Epidermal melanocyte (primary cell): ENCODE measurements around the gene GABRG3.
"Not testable (repeated sequence)": the region's sequence is repeated elsewhere in the genome, so short reads cannot be mapped to it uniquely, and the experiment has no call there.

Experiments
- DNase-seq: peaks from one replicate; pipeline ENCODE4 v3.0.0; 2011; ENCODE audit warnings: low spot score; ENCODE audit not compliant: insufficient read length

GABRG3 gene

DNA sequence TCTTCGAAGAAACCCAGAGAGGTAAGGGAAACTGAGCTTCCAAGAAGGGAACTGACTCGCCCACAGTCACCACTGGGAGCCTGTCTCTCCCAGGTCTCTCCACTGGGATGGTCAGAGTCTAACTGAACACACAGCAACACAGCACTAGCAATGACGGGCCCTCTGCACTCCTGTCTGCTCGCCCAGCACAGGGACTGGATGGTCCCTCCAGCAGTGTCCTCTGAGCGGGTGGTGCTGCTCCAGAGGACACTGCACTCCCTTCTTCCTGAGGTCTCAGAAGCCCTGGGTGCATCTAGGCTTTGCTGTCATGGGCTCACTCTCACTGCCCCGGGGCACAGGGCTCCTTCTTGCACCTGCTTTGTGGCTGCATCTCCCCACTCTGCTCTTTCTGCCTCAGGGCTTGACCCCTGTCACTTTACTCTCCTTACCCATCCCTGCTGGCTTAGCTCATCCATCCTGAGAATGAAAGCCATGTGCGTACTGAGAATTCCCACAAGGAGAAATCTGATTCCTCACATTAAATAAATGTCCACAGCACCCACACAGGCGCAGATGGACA lies 356.6 kb downstream of the GABRG3 start:
- DNase-seq: no peak

DNA sequence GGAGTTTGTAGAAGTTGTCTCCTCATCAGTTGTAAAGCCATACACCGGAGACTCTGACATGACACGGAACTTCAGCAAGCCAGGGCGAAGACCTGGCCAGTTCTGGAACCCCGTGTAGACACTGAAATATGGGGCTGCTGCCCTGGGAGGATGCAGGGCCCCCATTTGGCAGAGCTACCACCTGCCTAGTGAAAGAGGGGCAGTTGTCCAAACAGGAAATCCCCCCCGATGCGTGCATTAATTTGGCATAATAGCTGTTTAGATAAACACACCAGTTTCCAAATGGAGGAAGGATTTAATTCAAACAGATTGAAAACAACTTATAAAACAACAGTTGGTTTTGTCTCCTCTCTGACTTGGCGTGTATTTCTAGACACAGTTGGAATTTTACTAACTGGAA lies 357.2 kb downstream of the GABRG3 start:
- no peak for DNase-seq

DNA sequence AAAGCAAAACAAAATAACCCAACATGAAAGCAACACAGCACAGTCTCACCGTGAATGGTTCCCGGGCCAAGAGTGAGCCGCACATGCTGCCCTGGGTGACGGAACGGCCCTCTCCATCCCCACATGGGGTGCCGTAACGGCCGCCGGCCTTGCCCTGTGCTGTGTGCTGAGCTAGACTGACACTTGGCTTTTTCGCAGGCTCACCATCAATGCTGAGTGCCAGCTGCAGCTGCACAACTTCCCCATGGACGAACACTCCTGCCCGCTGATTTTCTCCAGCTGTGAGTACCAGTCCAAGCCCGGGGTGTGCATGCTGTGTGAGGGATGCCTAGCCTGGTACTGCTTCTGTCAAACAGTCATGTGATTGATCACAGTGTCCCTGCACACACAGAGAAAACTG lies 357.6 kb downstream of the GABRG3 start:
- DNase-seq: no peak

DNA sequence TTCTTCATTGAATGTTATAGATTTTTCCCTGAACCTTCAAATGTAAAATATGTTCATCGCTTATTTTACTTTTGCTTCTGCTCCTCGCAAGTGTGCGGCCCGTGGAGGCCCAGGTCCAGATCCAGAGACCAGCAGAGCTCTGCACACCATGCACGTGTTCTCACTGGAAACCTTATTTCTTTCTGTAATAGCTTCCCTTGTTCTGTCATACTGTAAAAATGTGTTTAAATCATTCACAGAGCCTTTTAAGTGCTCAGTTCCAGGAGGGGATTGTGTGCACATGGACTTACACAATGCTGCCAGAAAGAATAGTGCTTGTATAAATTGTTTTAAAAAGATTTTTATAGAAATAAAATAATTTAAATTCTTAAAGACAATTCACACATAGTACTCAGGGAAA lies 359.3 kb downstream of the GABRG3 start:
- no peak for DNase-seq

DNA sequence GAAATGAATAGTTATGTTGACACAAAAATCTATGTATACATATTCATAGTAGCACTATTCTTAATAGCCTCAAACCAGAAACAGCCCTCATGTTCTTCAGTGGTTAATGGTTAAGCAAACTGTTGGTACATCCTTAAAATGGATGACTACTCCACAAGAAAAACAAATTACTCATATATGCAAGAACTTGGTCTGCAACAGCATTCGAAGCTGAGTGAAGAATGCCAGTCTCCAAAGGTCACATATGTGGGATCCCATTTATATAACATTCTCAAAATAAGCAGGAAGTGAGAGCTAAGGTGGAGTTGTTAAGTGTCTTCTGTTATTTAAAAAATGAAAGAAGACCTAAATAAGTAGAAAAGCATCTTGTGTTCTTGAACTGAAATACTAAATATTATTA lies 365.7 kb downstream of the GABRG3 start:
- DNase-seq: no peak

DNA sequence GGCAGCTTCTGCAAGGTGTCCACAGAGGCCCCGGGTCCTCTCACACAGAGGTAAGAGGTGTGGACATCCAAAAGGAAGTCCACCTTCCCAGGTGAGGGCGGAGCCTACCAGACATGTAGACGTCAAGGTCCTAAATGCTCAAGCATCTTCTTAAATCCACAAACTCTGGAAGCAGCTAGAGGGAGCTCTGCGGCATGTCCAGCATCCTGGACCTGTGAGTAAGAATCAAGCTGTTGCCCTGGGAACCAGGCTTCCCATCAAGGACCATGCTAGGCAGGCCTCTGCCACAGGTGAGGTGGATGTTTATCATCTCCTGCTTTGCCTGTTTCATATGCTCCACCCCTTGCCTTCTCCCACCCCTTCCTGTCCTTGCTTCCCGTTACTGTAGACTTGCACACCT lies 368.2 kb downstream of the GABRG3 start:
- DNase-seq: no peak

DNA sequence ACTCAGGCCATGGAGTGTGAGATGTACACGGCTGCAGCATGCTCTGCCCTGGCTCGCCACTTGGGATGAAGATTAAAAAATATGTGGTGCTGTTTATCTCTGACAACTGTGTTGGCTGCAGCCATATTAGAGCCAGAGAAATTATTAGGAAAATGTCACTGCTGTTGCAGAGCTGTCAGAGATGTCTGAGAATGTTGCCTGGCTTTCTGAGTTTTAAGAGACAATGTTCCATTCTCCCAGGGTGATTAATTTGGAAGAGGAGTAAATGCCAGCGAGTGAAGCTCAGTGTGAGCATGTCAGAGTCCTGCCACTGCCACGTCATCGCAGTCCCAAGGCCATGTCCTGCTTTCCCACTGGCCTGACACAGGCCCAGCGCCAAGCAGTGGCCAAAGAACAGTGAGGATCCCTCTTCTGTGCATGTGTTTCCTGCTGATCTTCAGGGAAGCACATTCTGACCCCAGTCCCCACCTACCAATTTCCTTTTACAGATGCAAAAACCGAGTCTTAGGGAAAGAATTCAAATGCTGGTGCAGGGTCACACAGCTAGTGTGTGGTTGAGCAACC lies 370.9 kb downstream of the GABRG3 start:
- no peak for DNase-seq

DNA sequence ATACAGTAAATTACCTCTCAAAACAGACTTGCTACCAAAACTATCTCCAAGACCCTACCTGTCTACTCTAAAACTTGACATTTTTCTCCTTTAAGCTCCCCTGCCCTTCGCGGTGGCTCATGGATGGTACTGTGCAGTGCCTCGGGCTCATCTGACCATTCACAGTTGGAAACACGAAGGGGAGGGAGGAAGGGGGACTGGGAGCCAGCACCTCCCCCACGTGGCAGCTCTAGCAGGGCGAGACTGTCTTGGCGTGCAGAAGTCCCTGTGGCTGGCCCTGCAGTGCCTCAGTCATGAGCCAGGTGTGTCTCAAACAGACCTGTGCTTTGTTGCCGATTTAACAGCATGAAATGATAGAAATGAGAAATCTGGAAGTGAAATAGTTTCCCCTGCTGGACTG lies 372.0 kb downstream of the GABRG3 start:
- no peak for DNase-seq

DNA sequence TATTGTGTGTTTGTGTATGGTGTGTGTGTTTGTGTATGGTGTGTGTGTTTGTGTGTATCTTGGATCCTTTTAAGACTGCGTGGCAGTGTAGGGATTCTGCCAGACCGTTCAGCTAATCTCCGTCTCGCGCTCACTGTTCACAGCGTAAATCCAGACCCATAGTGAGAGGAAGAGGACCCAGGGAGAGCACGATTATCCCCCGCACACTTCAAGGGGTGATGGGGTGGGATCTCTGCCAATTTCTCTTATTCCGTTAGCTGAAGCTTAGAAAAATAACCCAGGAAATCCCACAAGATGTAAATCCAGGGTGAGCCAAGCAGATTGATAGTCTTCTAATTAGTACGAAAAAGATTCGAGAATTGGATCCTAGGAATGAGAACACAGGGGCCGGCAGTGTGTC lies 381.2 kb downstream of the GABRG3 start:
- no peak for DNase-seq

DNA sequence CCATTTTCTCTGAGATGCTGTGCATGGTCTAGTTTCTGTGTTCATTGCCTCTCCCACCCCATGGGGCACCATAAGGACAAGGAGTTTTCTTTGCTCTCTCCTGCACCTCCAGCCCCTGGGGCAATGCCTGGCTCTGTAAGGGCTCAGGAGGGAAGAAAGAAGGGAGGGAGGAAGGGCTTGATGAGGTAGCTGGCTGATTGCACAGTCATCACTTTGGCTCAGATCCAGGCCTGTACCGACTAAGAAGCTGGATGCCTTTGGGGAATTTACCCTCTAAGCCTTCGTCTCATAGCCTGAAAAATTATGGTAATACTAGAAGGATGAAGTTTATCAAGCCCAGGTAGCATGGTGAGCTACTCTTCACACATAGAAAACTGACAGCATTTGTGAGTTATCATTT lies 382.9 kb downstream of the GABRG3 start:
- no peak for DNase-seq

DNA sequence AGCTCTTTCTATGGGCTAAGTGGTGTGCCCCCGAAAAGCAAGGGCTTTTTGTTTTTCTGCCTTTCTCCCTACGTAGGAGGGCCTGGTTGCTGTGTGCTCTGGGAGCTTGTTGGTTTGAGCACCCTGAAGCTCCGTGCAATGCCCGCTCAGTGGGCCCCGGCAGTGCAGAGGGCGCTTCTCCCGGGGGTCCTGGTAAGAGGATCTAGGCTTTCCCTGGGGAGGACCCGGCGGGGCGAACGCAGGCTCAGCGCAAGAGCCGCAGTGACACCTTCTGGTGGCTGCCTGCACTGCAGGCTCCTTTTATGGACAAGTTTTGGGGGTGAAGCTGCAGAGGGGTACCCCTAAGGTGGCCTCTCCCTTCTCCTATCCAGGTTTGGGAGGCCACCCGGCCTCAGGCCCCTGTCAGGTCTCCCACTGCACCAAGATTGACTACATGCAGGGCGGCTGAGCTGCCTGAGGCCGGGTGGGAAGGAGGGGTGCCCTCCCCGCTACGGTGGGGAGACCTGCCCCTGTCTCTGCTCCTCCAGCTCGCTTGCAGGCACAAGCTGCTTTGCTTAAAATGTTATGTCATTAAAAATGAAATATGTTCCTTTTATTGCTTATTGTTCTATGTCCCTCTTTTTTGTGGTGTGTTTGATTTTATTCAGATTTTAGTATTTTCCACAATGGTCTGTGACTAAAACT lies 387.9 kb downstream of the GABRG3 start:
- DNase-seq: no peak

DNA sequence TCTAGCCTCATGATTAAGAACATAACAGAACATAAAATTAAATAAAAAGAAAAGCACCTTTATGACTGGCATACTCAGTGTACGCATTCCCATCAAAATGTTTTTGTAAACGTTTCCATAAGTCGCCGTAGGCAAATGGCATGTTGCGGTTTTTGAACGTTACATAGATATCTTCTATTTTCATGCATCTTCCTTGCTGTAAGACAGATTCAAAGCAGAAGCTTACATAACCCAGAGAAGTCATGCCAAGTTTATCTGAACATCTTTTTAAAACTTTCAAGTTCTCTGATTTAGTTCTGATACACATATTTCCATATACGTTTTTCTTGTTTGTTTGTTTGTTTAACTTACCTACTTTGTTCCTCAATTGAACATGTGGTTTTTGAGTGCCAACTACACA lies 388.6 kb downstream of the GABRG3 start:
- DNase-seq: no peak

DNA sequence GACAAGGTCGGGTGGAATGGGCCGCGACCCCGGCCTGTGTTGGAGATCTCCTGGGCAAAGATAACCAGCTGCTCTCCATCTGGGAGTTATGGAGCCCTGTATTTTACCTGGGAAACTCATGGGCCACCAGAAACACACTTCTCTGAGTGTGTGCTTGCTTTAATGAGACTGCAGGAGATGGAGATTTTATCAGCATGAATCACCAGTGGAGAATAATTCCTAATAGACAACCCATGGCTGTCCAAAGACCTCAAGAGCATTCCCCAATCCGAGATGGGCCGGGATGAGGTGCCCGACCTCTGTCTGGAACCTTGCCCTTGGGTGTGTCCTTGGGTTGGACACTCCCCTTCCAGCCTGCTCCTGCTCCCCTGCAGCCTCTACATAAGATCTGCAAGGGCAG lies 389.3 kb downstream of the GABRG3 start:
- no peak for DNase-seq

DNA sequence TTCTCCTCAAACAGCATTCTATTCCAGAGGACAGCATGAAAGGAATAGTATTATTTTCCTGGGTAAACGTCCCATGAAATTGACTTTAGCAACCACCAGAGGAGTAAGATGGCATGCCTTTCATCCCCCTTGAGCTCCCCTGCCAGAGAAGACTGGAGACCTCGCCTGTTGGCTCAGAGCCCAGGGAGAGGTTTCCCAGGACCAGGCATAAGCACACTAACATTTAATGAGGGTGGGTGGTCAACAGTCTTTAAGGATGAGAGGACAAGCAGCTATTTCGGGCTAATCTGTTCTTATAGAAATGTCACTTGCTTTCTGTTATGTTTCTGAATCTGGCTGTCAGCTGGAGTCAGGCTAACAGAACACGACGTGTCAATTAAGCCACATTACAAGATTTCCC lies 390.5 kb downstream of the GABRG3 start:
- no peak for DNase-seq

DNA sequence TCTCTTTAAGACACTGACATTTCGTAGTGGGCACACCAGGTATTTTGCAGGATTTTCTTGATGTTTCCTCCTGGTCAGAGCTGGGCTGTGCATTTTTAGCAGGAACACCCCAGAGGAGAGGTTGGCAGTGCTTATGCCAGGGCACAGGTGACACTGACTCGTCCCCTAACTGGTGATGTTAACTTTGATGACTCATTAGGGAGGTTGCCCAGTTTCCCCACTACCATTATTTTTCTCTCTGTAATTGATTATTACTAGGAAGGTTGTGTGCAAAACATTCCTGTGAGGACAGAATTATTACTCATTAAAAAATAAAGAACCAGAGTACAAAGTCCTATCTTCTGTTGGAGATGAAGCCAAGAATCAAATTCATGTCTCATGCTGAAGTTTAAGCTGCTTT lies 394.5 kb downstream of the GABRG3 start:
- DNase-seq: no peak

DNA sequence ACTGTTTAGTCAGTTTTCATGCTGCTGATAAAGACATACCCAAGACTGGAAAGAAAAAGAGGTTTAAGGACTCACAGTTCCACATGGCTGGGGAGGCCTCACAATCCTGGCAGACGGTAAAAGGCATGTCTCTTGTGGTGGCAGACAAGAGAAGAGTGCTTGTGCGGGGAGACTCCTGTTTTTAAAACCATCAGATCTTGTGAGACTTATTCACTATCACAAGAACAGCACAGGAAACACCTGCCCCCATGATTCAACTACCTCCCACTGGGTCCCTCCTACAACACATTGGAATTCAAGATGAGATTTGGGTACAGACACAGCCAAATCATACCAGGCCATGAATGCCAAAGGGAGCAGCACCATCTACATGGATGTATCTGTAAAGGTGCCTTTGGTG lies 406.4 kb downstream of the GABRG3 start:
- not testable (repeated sequence) for DNase-seq

DNA sequence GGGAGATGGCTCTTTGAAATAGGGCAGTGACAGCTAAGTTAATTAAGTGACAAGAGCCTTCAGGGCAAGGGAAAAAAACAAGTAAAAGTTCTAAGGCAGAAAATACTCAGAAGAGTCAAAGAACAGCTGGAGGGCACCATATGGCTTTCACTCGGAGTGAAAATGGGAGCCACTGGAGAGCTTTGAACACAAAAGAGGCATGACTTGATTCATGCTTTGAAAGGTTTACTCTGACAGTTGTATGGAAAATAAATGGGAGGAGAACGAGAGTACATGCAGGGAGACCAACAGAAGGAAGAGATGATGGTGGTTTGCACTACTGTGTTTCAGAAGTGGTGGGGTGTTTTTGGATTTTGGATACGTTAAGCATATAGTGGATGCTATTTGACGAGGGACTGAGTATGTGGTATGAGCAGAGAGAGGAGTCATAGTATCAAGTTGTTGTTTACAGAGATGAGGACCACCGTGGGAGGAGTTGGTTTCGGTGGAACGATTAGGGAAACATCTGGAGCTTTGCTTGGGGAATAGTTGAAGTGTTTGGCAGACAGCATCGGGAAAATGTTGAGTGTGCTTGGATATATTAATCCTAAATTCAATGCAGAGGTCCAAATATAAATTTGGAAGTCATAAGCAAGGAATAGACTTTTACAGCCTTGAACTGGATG lies 411.5 kb downstream of the GABRG3 start:
- no peak for DNase-seq

DNA sequence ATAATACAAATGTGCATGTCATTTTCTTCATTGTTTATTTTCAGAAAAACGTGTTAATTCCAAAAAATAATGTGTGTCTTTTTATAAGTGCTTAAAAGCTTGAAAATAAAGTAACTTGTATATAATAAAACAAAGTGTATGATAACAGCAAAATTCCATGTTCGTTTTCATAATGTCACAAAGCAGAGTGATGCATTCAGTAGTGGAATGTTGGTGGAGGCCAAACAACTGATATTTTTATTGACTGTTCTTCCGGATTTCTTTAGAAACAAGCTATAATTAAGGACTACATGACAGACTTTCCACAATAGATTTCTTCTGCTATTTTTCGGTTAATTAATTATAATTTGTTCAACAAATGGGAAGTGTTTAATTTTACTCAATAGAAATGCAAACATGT lies 412.7 kb downstream of the GABRG3 start:
- no peak for DNase-seq

DNA sequence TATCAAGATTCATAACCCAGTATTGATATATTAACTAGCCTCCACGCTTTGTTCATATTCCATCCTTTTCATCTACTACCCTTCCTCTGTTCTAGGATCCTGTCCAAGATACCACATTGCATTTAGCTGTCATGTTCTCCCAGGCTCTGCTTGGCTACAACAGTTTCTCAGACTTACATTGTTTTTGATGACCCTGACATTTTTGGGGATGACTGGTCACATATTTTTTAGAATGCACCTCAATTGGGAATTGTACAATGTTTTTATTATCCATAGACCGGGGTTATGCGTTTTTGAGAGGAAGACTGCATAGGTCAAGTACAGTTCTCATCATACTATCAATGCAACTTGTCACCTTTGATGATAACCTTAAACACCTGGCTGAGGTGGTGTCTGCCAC lies 421.2 kb downstream of the GABRG3 start:
- no peak for DNase-seq

DNA sequence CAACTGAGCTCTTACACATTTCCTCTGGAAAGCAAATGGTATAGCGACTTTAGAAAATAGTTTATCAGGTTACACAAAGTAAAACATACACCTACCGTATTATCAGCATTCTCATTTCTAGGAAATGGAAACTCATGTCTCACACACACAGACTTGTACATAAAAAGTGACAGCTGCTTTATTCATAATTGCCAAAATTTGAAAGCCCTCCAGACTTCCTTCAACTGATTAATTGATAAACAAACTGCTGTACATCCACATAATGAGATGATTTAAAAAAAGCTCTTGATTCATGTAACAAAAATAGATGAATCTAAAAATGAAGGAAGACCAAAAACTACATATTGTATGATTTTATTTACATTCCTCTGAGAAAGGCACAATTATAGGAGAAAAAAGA lies 425.5 kb downstream of the GABRG3 start:
- no peak for DNase-seq

DNA sequence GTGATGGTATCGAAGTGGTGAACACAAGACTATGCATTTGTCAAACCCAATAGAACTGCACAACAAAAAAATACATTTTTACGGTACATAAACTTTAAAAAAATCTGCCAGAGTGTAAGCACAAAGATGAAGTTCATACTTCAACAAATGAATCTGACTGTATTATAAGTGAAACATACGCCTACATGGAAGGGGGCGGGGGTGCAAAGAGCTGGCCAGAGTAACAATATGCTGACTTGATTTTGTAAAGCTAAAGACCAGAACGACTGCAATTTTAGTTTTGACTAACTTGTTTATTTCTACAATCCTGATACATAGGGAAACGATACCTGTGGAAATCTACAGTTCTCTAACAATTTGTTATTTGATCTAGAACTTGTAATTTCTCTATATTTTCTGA lies 426.0 kb downstream of the GABRG3 start:
- no peak for DNase-seq

DNA sequence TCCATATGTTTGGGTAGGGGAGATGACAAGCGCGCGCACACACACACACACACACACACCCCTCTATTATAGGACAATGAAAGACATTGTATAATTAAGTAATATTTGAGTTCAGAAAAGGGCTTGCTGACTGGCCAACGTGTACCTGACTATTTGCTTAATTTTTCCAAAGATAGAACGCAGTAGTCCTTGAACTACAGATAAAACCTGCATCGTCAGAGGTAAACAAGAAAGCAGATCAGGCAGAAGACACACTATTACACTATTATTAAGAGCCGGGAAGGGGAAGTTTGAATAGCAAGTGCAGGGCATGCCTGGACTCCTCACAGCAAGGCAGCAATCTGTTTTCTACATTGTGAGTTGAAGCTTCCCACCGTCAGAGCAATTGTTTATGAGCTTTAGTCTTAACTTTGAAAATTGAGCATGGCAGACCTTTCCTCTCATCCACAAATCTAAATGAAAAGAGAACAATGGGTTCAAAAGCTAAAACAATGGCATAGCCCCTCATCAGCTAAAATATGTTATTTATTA lies 427.7 kb downstream of the GABRG3 start:
- no peak for DNase-seq

DNA sequence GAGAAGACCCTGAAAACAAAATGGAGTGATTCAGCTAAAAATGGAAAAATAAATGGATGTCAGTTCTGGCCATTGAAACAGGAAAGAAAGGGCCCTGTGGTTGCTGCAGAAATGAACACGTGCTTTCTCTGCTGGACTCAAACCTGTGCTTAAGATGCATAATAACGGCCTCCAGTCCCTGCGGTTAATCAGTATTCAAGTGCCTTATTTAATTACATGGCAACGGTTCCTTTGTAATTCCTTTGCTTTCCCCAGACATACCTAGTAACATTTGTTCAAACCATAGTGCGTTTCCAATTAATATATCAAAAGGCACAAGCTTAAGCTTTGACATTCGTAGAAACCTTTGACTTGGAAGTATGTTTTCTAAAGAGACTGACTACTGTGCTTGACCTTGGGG lies 428.3 kb downstream of the GABRG3 start:
- no peak for DNase-seq
